Fibroblast of peridontal ligament (primary cell): Measurements from ENCODE around the gene CTRB2.

Experiments
- DNase-seq: peaks from one replicate; pipeline ENCODE4 v3.0.0-alpha.2; 2010; ENCODE audit errors: extremely low read depth

The CTRB2 gene

DNA sequence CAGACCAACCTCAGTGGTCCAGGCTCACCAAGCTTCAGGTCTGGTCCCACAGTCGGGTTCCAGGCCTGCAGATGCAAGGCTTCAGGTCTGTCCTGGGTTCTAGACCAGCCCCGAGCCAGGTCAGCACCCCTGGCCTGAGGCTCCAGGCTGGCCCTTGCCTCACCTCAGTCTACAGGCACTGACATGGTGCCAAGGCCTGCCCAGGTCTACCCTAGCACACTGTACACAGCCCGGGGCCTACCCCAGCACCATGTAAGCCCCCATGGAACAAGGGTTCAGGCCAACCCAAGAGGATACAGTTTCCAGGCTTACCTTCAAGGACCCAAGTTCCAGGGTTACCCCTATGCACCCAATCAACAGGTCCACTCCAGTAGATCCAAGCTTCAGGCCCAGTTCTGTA is 31.9 kb downstream of the CTRB2 start:
- no peak for DNase-seq

GRCh38 chr16:75172578-75172977 is 34.4 kb downstream of the CTRB2 start:
- no peak for DNase-seq

DNA sequence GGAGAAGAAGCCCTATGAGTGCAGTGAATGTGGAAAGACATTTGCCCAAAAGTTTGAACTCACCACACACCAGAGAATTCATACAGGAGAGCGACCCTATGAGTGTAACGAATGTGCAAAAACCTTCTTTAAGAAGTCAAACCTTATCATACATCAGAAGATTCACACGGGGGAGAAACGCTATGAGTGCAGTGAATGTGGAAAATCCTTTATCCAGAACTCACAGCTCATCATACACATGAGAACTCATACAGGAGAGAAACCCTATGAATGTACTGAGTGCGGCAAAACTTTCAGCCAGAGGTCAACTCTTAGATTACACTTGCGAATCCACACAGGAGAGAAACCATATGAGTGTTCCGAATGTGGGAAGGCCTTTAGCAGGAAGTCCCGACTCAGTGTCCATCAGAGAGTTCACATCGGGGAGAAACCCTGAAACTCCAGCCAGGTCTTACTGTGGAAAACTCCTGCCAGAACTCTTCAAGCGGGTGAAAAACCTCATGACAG is 37.0 kb downstream of the CTRB2 start:
- DNase-seq = no peak

DNA sequence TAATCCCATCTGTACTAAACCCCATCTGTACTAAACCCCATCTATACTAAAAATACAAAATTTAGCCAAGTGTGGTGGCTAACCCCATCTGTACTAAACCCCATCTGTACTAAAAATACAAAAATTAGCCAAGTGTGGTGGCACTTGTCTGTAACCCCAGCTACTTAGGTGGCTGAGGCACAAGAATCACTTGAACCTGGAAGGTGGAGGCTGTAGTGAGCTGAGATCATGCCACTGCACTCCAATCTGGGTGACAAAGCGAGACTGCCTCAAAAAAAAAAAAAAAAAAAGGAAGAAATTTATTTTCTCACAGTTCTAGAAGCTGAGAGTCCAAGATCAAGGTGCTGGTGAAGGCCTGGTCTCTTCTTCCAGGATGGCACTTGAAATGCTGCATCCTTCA is 46.6 kb downstream of the CTRB2 start:
- no peak for DNase-seq
